HG02973 (cell line): ENCODE data around the gene UBE2M.
"Not testable (repeated sequence)": the region's sequence is repeated elsewhere in the genome, so short reads cannot be mapped to it uniquely, and the experiment has no call there.

Experiments used
- ATAC-seq: cut with Tn5 transposase; IDR thresholded peaks from one replicate; pipeline ENCODE4 v1.9.1; 2021; ENCODE audit warnings: moderate library complexity; ENCODE audit not compliant: unreplicated experiment

The UBE2M gene

DNA sequence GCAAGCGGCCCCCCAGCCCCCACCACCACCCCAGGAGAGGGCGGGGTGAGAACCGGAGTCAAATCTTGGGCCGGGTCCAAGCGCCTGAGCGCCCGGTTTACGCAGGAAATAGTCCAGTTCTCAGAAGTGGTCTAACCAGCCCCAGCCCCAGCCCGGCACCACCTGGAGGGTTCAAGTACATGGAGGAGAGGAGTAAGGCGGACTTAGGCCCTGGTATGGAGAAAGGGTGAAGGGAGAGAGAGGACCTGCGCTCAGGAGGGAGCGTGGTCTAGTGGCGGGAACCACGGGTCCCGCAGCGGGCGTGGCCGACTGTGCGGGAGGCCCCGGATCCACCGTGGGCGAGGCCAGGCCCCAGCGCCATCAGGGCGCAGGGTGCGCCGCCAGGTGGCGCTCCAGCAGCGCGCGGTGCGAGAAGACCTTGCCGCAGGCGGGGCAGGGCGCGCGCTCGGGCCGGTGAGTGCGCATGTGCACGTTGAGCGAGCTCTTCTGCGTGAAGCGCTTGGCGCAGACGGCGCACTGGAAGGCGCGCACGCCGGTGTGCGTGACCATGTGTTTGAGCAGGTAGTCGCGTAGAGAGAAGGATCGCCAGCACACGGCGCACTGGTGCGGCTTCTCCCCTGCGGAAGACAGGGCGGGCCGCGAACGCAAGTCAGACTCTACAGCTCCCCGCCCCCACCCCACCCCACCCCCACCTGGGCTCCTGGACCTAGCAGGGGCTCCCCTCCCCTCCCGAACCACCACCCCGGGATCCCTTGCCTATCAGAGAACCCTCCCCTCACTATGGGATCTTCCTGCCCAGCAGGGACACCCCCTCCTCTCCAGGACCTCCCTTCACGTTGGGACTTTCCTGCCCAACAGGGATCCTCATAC, 44.5 kb downstream of the UBE2M start:
- ATAC-seq, result peak; percentile 50

GRCh38 chr19:58513213-58513693, 45.2 kb downstream of the UBE2M start:
- no peak for ATAC-seq

DNA sequence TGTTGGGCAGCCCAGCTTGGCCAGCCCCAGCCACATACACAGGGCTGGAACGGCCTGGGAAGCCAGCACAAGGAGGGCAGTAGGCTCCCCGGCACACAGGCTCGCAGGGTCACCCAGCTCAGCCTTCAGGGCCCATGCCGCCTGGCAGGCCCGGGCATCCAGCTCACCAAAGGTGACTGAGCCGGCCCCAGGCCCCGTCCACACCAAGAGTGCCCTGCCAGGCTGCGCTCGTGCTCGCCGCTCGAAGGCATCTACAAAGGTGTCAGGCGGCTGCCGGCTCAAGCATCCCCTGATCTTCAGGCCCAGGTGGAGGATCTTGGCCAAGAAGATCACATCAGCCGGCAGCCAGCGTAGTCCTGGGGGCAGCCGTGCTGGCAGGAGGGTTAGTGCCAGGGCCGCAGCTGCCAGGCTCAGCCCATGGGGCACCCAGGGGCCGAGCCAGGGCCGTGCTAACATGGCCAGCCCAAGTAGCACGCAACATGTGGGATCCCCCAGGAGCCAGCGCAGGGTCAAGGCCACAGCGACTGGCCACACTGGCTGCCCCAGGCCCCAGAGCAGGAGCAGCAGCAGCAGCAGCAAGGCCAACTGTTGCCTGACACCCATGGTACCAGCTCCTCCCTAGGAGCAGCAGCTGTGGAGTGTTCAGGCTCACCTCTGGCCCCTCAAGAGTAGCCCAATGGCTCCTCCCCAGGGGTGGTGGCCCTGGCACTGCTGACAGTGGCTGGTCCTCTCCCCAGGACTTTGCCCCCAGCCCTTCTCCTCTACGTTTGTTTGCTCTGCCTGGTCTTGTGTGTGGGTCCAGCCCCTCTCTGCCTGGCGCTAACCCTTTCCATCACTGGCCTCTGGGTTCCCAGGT, 46.8 kb downstream of the UBE2M start, which contains the start of gene SLC27A5:
TSS of gene SLC27A5 (minus strand) at position 640 of the 856 bp plus-strand sequence. CDS start at position 603, 37 bp downstream.
- ATAC-seq, result no peak

- no peak for ATAC-seq
Observed at GRCh38 chr19:58510084-58510862, 48.1 kb downstream of the UBE2M start.

DNA sequence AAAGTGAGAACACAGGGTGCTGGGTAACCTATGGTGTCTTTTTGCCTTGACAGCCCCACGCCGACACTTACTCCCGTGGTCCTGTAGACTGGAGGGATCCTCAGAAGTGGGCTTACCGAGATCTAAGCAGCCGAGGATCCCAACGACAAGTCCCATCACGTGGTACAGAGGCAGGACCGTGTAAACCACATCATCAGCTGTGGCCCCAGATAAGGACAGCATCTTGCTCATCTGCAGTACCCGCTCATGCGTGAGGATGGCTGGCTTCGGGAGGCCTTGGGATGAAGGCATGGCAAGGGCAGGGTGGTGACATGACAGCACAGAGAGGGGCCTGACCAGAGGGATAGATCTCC, 48.7 kb downstream of the UBE2M start:
- no peak for ATAC-seq

- ATAC-seq, result not testable (repeated sequence)
Observed at GRCh38 chr19:58507602-58508223, 50.7 kb downstream of the UBE2M start.
